ENCODE measurements around the gene ADCY2. TPM values are rescaled to one million over a fixed set of nuclear protein-coding genes. Genes with fewer than 3 reads are reported as not detected.

The ADCY2 gene
- total RNA-seq, 1 experiment from 2014 or later, result not detected

- CTCF ChIA-PET, result interaction anchor here (2.3 kb wide), 1 partner anchor 8 kb away, joined by 9 read pairs; no protein-coding TSS in a partner anchor
- Mint-ChIP-seq H3K9me3 (ENCODE audit: unreplicated experiment) (no peaks in the 10 kb centered on the region), H3K27me3 (ENCODE audit: insufficient read depth, unreplicated experiment) (peaks cover 68% of the 10 kb centered on the region), H3K4me3 (ENCODE audit: unreplicated experiment) (no peak overlapping the region), H3K4me1 (ENCODE audit: insufficient read depth, unreplicated experiment) (no peaks in the 10 kb centered on the region), H3K36me3 (ENCODE audit: insufficient read depth, unreplicated experiment) (no peaks in the 10 kb centered on the region), H3K27ac (ENCODE audit: low read depth, unreplicated experiment) (no peak overlapping the region)
- no peak for TF ChIP-seq CTCF (IDR thresholded peaks at IDR 0.05; ENCODE audit: unreplicated experiment)
- intact Hi-C loops (cut with micrococcal nuclease), result no loop called here
- BruUV-seq (replicated peaks), result no TSS peak
- POLR2A ChIA-PET, result no interaction called here
- no peak for DNase-seq (ENCODE audit: unreplicated experiment)
Measured at GRCh38 chr5:7823594-7823993, 427.7 kb downstream of the ADCY2 start.

GRCh38 chr5:7824995-7825394 is 429.1 kb downstream of the ADCY2 start:
- ChIA-PET POLR2A (no interaction called here), CTCF (interaction anchor here (0.6 to 2.3 kb wide), 3 partner anchors 10 to 1056 kb away, joined by 3 to 9 read pairs (median 4); no protein-coding TSS in a partner anchor)
- no peak for DNase-seq (ENCODE audit: unreplicated experiment)
- no peaks in the 10 kb centered on the region for H3K4me1 Mint-ChIP-seq (ENCODE audit: insufficient read depth, unreplicated experiment)
- no peaks in the 10 kb centered on the region for H3K9me3 Mint-ChIP-seq (ENCODE audit: unreplicated experiment)
- intact Hi-C loops (cut with micrococcal nuclease), result no loop called here
- no peaks in the 10 kb centered on the region for H3K36me3 Mint-ChIP-seq (ENCODE audit: insufficient read depth, unreplicated experiment)
- no TSS peak for BruUV-seq (replicated peaks)
- H3K4me3 Mint-ChIP-seq (ENCODE audit: unreplicated experiment), result no peak overlapping the region
- peaks cover 57% of the 10 kb centered on the region for H3K27me3 Mint-ChIP-seq (ENCODE audit: insufficient read depth, unreplicated experiment)
- TF ChIP-seq CTCF (IDR thresholded peaks at IDR 0.05; ENCODE audit: unreplicated experiment), result no peak
- no peak overlapping the region for H3K27ac Mint-ChIP-seq (ENCODE audit: low read depth, unreplicated experiment)

- intact Hi-C loops (cut with micrococcal nuclease), result no loop called here
- ChIA-PET CTCF (interaction anchor here (0.6 to 2.3 kb wide), 3 partner anchors 10 to 1056 kb away, joined by 3 to 9 read pairs (median 4); no protein-coding TSS in a partner anchor), POLR2A (no interaction called here)
- DNase-seq (ENCODE audit: unreplicated experiment), result no peak
- no peak for TF ChIP-seq CTCF (IDR thresholded peaks at IDR 0.05; ENCODE audit: unreplicated experiment)
- no peak overlapping the region for H3K27ac Mint-ChIP-seq (ENCODE audit: low read depth, unreplicated experiment)
- H3K36me3 Mint-ChIP-seq (ENCODE audit: insufficient read depth, unreplicated experiment), result no peaks in the 10 kb centered on the region
- no TSS peak for BruUV-seq (replicated peaks)
- H3K4me3 Mint-ChIP-seq (ENCODE audit: unreplicated experiment), result no peak overlapping the region
- H3K4me1 Mint-ChIP-seq (ENCODE audit: insufficient read depth, unreplicated experiment), result no peaks in the 10 kb centered on the region
- no peaks in the 10 kb centered on the region for H3K9me3 Mint-ChIP-seq (ENCODE audit: unreplicated experiment)
- peaks cover 53% of the 10 kb centered on the region for H3K27me3 Mint-ChIP-seq (ENCODE audit: insufficient read depth, unreplicated experiment)
Measured at GRCh38 chr5:7825630-7826029, 429.7 kb downstream of the ADCY2 start.

- no peak for TF ChIP-seq CTCF (IDR thresholded peaks at IDR 0.05; ENCODE audit: unreplicated experiment)
- intact Hi-C loops (cut with micrococcal nuclease), result no loop called here
- DNase-seq (ENCODE audit: unreplicated experiment), result no peak
- H3K27ac Mint-ChIP-seq (ENCODE audit: low read depth, unreplicated experiment), result no peak overlapping the region
- H3K4me1 Mint-ChIP-seq (ENCODE audit: insufficient read depth, unreplicated experiment), result no peaks in the 10 kb centered on the region
- no TSS peak for BruUV-seq (replicated peaks)
- peaks cover 35% of the 10 kb centered on the region for H3K27me3 Mint-ChIP-seq (ENCODE audit: insufficient read depth, unreplicated experiment)
- no peak overlapping the region for H3K4me3 Mint-ChIP-seq (ENCODE audit: unreplicated experiment)
- H3K36me3 Mint-ChIP-seq (ENCODE audit: insufficient read depth, unreplicated experiment), result no peaks in the 10 kb centered on the region
- ChIA-PET CTCF (interaction anchor here (0.6 kb wide), 1 partner anchor 81 kb away, joined by 3 read pairs; no protein-coding TSS in a partner anchor), POLR2A (no interaction called here)
- H3K9me3 Mint-ChIP-seq (ENCODE audit: unreplicated experiment), result no peaks in the 10 kb centered on the region
Measured at GRCh38 chr5:7827610-7828009, 431.7 kb downstream of the ADCY2 start.

Data from MCF 10A (cell line).